GM19468 (cell line): ENCODE data around the gene GIMAP8.

ENCODE experiments used
- ATAC-seq: cut with Tn5 transposase; IDR thresholded peaks from one replicate; pipeline ENCODE4 v1.9.1; 2021; ENCODE audit warnings: mild to moderate bottlenecking, moderate library complexity, moderate number of reproducible peaks; ENCODE audit not compliant: unreplicated experiment; ENCODE audit errors: extremely low read depth

Gene GIMAP8

DNA sequence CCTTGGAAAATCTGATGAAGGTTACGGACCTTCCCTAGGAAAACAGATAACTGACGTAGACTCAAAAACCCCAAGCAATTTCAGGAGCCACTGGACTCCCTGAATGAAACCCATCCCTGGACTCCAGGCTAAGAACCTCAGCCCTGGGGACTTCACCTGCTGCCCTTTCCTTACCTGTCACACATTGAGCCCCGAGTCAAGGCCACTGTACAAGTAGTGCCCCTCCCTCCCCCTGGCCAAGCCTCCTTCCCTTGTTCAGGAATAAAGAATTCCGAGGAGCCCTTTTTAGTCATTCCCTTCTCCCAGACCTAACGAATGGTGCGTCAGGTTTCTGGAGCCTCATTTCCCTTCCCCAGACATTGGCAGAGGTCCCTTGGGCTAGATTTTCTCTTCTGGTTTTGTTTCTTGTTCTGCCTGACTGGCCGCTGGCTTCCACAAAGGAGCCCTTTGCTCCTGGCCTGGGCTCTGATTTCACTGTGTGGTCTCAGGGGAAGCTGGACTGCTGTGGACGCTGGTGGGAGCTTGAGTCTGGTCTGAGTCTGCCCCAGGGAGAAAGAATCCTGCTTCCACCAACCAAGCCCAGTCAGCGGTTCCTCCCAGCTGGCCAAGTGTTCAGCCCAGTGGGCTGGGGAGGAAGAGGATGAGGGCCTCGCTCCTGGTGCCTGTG lies 39.6 kb upstream of the GIMAP8 start:
- ATAC-seq = no peak

DNA sequence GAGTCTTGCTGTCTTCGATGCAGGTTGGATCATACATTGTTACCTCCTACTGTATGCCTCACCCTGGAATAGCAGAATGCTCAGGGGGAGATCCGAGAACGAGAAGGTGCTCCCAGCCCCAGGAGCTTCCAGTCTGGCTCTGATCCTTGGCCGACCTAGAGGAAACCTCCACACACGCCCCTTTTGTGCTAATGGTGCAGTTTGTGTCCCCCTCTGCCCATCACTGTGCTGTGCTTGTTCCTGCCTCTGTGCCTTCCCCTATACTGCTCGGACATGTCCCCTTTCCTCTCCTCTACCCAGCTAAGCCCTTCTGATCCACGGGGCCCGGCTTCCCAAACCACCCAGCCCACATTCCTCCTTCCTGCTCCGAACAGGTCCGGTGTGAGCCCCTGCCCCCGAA lies 38.8 kb upstream of the GIMAP8 start:
- no peak for ATAC-seq

DNA sequence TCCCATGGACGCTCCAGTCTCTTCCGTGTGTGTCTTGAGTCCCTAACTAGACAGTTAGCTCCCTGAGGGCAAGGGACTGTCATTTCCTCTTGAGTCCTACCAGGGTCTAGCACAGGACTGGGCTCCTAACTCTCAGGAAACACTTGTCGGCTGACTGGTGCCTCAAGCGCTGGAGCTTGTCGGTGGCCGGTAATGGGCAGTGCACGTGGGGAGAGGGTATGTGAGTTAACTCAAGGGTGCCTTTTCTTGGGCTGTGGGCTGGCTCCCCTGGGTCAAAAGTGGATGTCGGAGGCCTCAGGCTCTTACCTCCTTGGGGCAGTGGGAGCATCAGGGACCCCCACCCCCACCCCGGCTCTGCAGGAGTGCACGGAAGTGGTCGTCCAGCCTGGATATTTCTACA lies 38.4 kb upstream of the GIMAP8 start:
- no peak for ATAC-seq

DNA sequence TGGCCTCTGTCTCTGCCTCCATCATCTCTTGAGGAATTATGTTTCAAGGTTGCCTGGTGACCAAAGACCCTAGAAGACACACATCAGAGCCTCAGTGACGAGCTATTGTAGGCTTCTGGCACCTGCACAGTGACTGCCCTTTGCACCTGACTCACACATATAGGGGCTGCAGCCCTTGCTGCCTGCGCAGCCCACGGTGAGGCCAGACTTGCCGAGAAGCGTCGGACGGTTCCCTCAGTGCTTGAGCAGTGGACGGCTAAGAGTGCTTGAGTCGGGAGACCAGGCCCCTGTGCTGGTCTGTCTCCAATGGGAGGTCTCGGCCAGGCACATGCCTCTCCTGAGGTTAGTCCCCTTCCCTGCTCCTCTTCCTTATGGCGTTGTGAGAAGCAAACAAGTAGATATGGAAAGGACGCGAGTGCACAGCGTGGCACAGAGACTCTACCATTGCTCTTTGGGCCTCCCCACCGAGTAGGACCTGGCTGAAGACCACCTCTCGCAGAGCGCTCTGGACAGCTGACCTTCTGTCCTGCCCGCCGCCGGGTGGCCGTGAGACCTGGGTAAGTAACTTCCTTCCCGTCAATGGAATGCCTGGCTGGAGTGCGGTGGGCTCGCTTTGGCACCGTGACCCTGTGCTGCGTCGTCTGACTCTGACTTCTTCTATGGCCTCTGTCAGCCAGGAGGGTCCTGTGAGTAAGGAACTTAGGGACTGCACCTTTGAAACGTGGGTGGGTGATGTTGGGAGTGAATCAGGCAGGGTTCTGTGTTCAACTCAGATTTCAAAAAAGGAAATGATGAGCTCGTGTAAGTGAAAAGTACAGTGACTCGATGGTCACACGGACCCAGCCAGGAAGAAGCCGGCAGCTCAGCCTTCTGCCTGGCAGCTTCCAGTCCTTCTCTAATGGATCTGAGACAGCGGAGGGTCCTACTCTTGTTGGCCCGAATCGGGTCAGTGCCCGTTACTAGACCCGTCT lies 37.6 kb upstream of the GIMAP8 start:
- ATAC-seq = no peak

DNA sequence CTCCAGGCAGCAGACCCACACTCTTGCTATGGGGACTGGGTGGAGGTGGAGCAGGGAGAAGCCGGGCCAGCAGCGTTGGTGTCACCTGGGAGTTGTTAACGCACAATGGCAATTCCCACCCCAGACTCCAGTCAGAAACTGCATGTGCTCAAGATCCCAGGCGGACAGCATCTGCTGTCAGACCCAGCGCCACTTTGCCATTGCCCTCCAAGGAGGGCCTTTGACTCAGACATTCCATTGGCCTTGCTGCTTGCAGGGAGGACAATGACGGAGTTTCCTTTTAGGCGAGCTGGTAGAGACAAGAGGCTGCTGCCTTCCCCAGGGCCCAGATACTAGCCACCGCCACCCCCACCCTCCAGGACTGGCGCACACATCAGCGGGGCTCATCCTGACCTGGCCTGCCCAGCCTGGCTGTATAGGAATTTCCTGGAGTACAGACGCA lies 36.8 kb upstream of the GIMAP8 start:
- no peak for ATAC-seq

DNA sequence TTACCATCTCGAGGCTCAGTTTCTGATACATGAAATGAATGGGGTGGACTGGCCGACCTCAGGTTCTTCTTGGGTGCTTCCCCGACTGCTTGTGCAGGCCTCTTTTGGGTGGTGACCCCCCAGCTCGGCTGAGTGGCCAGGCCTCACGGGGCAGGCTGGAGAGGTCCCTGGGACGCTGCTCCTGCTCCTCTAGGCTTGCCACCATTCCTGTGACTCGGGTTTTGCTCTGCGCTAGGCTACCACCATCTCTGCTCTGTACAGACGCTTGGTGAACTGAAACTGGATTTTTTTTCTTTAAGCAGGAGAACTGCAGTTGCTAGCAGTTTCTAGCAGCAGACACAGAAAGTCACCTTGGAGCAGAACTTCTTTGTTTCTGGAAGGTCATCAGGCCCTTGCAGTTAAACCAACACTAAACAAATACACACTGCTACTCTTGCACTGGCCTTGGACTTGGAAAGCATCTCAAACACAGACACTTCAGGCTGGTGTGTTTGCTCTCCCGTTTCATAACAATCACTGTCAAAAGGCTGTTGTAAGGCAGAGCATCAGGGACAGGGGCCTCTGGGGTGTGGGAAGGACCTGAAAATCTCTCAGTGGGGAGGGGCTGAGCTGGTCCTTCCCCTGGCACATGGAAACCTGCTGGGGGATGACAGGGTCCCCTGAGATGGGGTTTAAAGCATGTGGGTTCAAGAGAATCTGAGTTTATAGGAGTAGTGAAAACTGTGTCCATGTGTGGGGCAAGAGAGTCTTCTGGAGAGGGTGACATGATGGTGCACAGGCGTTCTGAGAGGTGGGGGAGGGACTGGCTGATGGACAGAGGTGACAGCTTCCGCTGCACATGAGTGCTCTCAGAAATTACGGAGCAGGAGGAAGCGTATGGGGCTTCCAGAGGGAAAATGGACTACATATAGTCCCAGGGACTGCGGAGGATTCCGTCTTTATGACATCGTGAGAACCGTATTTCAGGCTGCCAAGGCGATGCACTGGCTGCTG lies 35.0 kb upstream of the GIMAP8 start:
- ATAC-seq = no peak

DNA sequence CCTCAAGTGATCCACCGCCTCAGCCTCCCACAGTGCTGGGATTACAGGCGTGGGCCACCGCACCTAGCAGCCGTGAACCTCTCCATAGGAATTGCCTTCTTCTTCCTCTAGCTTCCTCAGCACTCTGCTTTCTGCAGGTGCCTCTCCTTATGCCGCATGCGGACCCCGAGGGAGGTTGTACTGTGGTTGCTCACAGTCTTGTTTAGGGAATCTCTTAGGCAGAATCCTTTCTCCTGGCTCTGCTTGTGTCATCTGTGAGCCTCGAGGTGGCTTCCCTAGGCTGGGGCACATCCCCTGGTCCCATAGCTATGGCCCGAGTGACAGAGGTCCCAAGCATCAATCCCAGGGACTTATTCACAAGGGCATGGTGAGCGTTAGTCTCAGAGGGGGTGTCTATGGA lies 33.2 kb upstream of the GIMAP8 start:
- no peak for ATAC-seq

DNA sequence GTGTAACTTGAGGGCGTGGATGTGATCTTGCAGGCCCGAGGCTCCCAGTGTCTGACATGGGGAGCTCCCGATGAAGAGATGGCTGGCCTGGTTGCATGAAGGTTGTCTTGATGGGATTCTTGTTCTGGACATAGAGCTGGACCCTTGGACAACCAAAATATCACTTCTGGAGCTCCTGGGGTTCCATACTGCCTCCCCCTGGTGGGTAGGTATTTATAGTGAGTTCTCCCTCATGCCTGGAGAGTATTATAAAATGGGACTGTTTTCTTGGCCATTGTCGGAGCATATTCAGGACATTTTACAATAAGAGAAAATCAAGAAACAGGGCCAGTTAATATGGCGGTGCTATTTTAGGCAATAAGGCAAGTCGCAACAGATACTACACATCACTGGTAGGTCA lies 32.6 kb upstream of the GIMAP8 start:
- ATAC-seq = no peak

DNA sequence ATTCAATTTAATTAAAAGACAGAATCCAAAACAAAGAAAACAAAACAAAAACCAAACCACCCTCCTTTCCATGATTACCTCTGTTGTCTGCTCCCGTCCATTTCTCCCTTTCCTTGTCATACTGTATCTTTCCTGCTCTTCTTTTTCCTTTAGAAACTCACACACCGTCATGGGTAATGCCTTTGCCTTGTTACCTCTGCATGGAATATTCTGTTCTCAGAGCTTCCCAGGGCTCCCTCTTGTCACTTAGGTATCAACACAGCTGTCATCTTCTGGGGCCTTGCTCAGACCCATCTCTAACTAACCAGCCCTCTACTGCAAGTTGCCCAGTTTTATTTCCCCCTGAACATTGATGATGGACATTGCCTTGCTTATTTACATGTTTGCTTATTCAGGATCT lies 30.2 kb upstream of the GIMAP8 start:
- ATAC-seq = no peak

DNA sequence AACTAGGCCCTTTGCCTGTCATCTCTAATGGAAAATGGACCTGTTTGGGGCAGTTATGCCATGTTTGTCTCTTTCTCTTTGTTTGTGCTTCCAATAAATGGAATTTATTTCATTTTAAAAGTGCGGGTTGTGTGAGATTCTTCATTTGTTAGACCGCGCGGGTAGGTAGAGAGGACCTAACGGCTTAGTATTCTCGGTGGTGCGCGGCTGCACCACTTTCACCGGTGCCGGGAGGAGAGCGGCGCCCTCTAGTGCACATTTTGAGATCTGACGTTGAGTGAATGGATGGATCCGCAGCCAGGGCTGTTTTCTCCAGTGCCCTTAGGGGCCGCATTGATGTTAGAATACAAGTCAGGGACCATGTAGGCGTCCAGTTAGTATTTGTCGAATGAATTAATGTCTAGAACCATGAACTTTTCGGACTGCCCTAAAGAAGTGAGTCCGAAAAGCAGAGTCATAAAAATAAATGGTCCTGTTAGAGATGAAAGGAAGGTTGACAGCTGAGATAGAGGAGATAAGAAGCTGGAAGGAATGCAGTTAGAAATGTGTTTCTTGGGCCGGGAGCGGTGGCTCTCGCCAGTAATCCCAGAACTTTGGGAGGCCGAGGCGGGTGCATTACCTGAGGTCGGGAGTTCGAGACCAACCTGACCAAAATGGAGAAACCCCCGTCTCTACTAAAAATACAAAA lies 29.3 kb upstream of the GIMAP8 start:
- peak; percentile 83 for ATAC-seq

DNA sequence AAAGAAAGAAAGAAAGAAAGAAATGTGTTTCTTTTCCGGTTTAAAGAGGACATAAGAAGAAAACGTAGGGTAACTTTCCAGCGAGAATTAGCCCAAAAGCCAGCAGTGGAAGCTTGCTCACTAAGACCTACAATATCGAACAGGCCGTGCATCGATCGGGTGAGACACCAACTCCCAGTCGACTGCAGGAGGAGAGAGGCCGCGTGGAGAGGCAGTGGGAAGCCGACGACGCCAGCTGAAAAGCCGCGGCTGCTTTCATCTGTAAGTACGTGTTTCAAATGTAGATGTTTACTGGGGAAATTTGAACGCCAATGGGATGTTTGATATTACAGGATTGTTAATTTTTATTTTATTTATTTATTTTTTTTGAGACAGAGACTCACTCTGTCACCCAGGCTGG lies 28.6 kb upstream of the GIMAP8 start:
- no peak for ATAC-seq

DNA sequence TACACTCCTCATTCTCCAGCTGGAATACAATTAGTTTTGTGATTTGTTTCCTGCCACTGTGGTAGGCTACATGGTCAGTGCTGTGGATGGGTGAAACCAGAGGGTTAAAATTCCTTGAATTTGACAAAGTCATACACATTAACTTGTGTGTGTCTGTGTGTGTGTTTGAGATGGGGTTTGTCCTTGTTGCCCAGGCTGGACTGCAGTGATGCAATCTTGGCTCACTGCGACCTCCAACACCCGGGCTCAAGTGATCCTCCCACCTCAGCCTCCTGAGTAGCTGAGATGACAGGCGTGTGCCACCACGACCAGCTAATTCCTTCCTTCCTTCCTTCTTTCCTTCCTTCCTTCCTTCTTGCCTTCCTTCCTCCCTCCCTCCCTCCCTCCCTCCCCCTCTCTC lies 24.8 kb upstream of the GIMAP8 start:
- ATAC-seq = no peak

DNA sequence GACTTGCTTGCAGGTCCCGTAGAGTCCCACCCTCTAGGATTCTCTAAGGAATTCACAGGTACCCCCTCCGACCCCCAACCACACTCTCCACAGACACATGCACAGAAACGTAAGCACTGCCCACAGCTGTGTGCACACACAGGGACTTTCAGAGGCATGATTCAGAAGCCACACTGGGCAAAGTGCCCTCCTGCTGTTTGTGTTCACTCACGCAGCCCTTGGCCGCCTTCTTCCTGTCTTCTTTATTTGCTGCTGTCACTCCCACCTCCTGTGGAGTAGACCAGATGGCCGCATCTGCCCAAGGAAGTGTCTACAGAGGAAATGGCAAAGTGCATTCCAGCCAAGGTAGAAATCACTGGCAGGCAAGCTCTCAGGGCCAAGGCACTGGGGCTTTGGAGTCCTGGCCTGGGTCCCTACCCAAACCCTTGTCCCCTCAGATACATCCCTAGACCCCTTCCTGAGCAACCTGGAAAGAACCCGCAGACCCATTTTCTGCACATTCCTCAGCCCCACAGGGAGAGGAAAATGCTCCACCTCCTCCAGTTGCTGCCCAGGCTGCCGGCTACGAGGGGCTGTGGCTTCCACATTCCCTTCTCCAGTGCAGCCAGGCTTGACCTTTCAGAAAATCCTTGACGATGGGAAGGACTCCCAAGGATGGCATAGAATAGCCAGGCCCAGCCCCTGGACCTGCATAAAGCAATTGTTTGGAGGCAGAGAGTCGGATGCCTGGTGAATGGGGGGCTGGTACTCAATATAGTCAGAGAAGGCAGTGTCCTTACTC lies 21.6 kb upstream of the GIMAP8 start:
- peak; percentile 65 for ATAC-seq

DNA sequence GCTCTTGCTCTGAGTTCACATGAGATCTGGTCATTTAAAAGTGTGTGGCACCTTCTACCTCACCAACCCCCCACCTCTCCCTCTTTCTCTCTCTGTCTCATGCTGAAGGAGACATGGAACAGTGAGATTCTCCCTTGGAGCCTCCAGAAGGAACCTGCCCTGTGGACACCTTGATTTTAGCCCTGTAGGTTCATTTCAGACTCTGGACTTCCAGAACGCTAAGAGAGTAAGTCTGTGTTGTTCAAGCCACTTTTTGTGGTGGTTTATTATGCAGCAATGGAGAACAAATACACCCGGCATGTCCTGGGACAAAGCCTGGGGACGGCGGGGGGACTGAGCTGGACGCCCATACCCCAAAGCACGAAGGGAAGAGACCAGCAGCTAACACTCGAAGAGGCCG lies 20.7 kb upstream of the GIMAP8 start:
- no peak for ATAC-seq

DNA sequence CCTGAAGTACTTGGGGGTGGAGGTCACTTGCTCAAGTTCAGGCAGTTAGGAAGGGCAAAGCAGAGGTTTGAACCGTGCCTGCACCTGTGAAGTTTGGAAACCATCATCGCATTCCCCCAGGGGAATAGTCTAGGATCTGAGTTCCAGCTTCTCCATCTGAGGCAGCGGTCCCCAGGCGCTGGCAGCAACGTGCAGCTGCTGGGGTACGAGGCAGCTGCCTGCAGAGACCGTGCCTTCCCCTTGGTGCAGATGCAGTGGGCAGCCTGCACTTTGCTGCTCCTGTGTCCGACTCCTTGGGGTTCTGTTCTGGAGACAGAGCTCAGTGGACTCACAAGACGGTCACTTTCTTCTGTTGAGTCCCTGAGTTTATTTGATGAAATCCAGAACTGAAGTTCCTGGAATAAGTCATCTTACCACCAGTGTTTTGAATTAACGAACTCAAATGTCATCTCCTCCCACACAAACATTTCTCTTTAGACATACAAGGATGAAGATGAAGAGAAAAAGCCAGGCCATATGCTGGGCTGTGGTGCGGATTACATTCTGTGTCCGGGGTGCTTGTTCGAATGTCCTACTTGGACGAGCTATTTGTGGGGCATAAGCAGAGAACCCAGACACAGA lies 19.9 kb upstream of the GIMAP8 start:
- ATAC-seq = no peak

DNA sequence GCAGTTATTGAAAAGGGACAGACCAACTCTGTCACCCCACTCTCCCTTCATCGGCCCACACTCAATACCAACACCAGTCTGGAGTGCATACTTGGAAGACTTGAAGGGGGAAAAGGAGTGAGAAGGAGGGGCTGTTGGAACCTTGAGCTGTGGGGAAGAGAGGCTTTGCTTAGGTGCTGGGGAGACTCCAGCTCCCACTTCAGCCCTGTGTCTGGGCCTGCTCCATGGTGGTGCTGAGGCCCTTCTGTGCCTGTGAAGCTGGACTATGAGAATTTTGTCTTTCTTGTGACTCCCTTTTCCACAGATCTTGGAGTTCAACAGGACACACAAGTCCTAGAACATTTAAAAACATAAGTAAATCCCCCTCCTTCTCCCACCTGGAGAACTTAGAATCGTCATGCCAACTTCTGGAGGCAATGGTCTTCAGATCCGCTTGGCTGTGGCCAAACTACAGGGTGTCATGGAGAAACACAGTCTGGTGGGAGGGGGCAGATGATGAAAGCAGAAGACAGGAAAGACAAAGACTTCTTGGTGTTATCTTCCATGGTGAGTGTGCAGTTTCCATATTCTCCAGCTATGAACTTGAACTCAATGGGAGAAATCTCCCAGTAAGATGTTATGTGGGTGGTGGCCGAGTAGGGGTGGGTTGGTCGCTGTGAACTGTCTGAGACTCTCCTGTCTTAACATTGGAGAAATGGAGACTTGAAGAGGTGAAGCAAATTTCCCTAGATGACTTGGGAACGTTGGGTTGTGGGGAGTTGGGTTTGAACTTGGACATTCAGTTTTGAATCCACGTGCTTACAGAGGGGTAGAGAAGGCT lies 18.4 kb upstream of the GIMAP8 start:
- no peak for ATAC-seq

DNA sequence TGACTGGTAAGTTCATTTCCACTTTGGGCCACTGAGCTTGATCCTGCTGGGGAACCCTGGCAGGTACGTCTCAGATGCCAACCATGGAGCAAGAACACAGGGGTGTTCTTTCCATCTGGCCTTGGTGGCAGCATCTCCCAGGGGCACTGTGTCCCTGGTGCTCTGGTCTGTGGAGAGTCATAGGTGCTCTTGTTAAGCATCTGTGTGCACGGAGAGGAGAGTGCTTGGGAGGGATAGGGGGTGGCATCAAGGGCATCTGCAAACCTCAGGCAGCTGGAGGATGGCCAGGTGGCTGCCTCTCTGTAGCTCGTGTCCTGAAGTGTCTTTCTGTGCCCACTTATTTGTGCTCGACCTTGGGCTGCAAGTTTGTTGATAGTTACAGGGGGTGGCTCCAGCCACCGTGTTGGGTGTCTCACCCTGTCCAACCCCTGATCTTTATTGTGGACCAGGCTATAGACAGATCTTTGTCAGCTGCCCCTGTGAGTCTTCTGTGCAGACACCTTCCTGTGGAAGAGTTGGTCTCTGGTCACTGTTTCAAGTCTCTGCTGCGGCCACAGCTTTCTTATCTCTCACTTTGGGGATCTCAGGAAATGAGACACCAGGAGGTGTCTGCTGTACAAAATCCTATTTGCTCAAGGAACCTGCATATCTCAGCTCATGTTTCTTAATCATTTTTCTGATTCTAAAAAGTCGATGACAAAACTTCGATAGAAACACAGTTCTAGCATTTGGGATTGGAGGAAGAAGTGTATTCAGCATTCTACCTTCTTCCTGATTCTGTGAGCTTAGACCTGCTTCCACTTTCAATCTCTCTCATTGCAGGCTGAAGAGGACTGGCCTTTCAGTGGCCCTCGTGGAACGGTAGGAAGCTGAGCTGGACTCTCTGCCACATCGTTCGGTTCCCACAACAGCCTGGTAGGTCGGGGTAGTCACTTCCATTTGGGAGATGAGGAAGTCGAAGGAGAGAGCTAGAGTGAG lies 17.2 kb upstream of the GIMAP8 start:
- ATAC-seq = no peak
